Osteoblast (primary cell): ENCODE data around the gene TCF12. TPM values are rescaled to one million over a fixed set of nuclear protein-coding genes. Genes with fewer than 3 reads are reported as not detected.

ENCODE experiments used
- DNase-seq: peaks from one replicate; pipeline ENCODE4 v3.0.0; 2011; ENCODE audit warnings: low spot score, mixed read lengths; ENCODE audit not compliant: insufficient read length; ENCODE audit errors: missing footprints
- H2AFZ ChIP-seq: 2 replicates; pipeline ENCODE4 v1.6.0; 2011; ENCODE audit warnings: mild to moderate bottlenecking, low read length
- H3K27ac ChIP-seq: 2 replicates; pipeline ENCODE4 v1.5.1; 2011; ENCODE audit warnings: mild to moderate bottlenecking, low read depth, low read length, moderate library complexity
- H3K27me3 ChIP-seq: 2 replicates; pipeline ENCODE4 v1.6.0; 2012; ENCODE audit warnings: mild to moderate bottlenecking, control low read depth, inconsistent platforms, low read length, moderate library complexity; ENCODE audit not compliant: insufficient read depth
- H3K36me3 ChIP-seq: 2 replicates; pipeline ENCODE4 v1.5.1; 2011; ENCODE audit warnings: mild to moderate bottlenecking, low read length, control low read depth, moderate library complexity; ENCODE audit not compliant: insufficient read depth
- H3K4me1 ChIP-seq: 2 replicates; pipeline ENCODE4 v1.5.1; 2011; ENCODE audit warnings: mild to moderate bottlenecking, low read length, control low read depth, moderate library complexity; ENCODE audit not compliant: insufficient read depth
- H3K4me2 ChIP-seq: 2 replicates; pipeline ENCODE4 v1.6.0; 2011; ENCODE audit warnings: mild to moderate bottlenecking, low read length; ENCODE audit not compliant: insufficient read depth
- H3K4me3 ChIP-seq: fragments of 200-600 bp; sonication (generic); 3 replicates; pipeline ENCODE4 v1.5.1; 2012; ENCODE audit warnings: mild to moderate bottlenecking, low read length, inconsistent platforms; ENCODE audit not compliant: insufficient read depth
- H3K79me2 ChIP-seq: 2 replicates; pipeline ENCODE4 v1.6.0; 2012; ENCODE audit warnings: mild to moderate bottlenecking, low read length, control low read depth, inconsistent platforms; ENCODE audit not compliant: insufficient read depth
- H3K9me3 ChIP-seq: 2 replicates; pipeline ENCODE4 v1.5.1; 2011; ENCODE audit warnings: low read depth, low read length, control low read depth
- H4K20me1 ChIP-seq: 2 replicates; pipeline ENCODE4 v1.6.0; 2012; ENCODE audit warnings: mild to moderate bottlenecking, low read length, control low read depth; ENCODE audit not compliant: insufficient read depth
- CTCF ChIP-seq: IDR thresholded peaks from 2 replicates; pipeline ENCODE4 v1.5.1; 2011; ENCODE audit warnings: mild to moderate bottlenecking, low read depth, low read length, moderate library complexity; ENCODE audit errors: extremely low read depth
- total RNA-seq: library from RNA; depleted of rRNA; stranded (reverse); fragments of >200 nt; gene quantifications from 2 replicates; pipeline ENCODE4 v1.2.3, GENCODE V29; 2012

TCF12 gene
- total RNA-seq, 1 donor, result 86.5 TPM

DNA sequence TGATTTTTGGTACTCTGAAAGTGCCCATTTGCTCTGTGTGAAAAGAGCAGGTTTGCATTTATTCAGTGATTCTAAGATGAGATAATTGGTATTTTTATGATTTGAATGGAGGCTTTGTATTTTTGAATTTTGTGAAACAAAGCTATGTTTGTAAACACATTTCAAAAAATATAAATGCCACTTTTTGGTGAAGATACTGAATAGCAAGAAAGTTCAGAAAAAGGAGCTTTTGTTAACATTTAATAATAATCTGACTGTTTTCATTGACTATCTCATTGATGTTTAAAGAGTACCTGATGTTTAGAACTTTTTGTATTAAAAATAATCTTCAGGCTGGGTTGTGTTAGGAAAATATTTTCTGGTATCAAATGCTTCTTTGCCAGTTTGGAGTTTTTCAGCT, 23.7 kb downstream of the TCF12 start:
- H3K27ac ChIP-seq, result no peak overlapping the region
- H4K20me1 ChIP-seq, result peaks cover 20% of the 10 kb centered on the region
- no peak overlapping the region for H2AFZ ChIP-seq
- H3K79me2 ChIP-seq, result peaks cover 98% of the 10 kb centered on the region
- no peak overlapping the region for H3K4me2 ChIP-seq
- H3K4me1 ChIP-seq, result peaks cover 10% of the 10 kb centered on the region
- DNase-seq, result no peak
- no peak overlapping the region for H3K4me3 ChIP-seq
- H3K27me3 ChIP-seq, result no peaks in the 10 kb centered on the region
- H3K9me3 ChIP-seq, result no peaks in the 10 kb centered on the region
- H3K36me3 ChIP-seq, result peaks cover 4% of the 10 kb centered on the region
- TF ChIP-seq CTCF, result no peak

- Histone ChIP-seq H3K79me2 (peaks cover 98% of the 10 kb centered on the region), H3K4me2 (no peak overlapping the region), H3K27me3 (no peaks in the 10 kb centered on the region), H4K20me1 (peaks cover 24% of the 10 kb centered on the region), H3K4me1 (peaks cover 15% of the 10 kb centered on the region), H3K9me3 (no peaks in the 10 kb centered on the region), H3K4me3 (no peak overlapping the region), H3K27ac (peak overlapping the region; percentile 20), H2AFZ (no peak overlapping the region), H3K36me3 (peaks cover 4% of the 10 kb centered on the region)
- no peak for DNase-seq
- TF ChIP-seq CTCF, result no peak
These were observed 25.0 kb downstream of the TCF12 start for GRCh38 chr15:56943403-56943802.

- Histone ChIP-seq H3K4me3 (no peak overlapping the region), H3K4me2 (no peak overlapping the region), H4K20me1 (peaks cover 27% of the 10 kb centered on the region), H3K27me3 (no peaks in the 10 kb centered on the region), H3K27ac (no peak overlapping the region), H3K9me3 (no peaks in the 10 kb centered on the region), H3K79me2 (peaks cover 98% of the 10 kb centered on the region), H3K4me1 (peaks cover 20% of the 10 kb centered on the region), H3K36me3 (peaks cover 4% of the 10 kb centered on the region), H2AFZ (no peak overlapping the region)
- no peak for TF ChIP-seq CTCF
- DNase-seq, result no peak
These were observed 26.0 kb downstream of the TCF12 start for GRCh38 chr15:56944485-56944884.

DNA sequence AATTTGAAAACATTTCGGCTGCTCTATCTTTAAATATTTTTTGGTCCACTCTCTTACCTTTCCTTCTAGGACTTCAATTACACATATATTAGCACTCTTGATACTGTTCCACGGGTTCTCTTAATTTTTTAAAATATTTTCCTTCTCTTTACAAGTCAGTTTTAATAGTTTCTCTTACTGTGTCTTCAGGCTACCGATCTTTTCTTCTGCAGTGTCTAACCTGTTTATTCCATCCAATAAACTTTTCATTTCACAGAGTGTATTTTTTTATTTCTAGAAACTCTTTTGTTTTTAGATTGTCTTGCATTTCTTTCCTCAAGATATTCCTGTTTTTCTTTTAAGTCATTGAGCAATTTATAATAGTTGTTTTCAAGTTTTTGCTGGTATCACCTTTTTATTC, 27.7 kb downstream of the TCF12 start:
- no peak for DNase-seq
- H3K27ac ChIP-seq, result no peak overlapping the region
- H3K4me2 ChIP-seq, result no peak overlapping the region
- H3K4me3 ChIP-seq, result no peak overlapping the region
- H3K79me2 ChIP-seq, result peaks cover 99% of the 10 kb centered on the region
- H3K36me3 ChIP-seq, result peaks cover 4% of the 10 kb centered on the region
- H3K9me3 ChIP-seq, result no peaks in the 10 kb centered on the region
- H2AFZ ChIP-seq, result no peak overlapping the region
- peaks cover 25% of the 10 kb centered on the region for H4K20me1 ChIP-seq
- H3K27me3 ChIP-seq, result no peaks in the 10 kb centered on the region
- peaks cover 15% of the 10 kb centered on the region for H3K4me1 ChIP-seq
- TF ChIP-seq CTCF, result no peak
